HG02840 (cell line): ENCODE results near the gene SLK.

Experiments
- ATAC-seq: cut with Tn5 transposase; IDR thresholded peaks from one replicate; pipeline ENCODE4 v1.9.1; 2021; ENCODE audit warnings: mild to moderate bottlenecking, moderate library complexity, moderate number of reproducible peaks; ENCODE audit not compliant: unreplicated experiment, low FRiP score

SLK gene

GRCh38 chr10:104045151-104046089, 78.5 kb downstream of the SLK start:
- ATAC-seq, result no peak

GRCh38 chr10:104046651-104047050, 79.7 kb downstream of the SLK start:
- no peak for ATAC-seq

- ATAC-seq, result no peak
Observed at GRCh38 chr10:104049504-104050250, 82.7 kb downstream of the SLK start.

- no peak for ATAC-seq
Observed at GRCh38 chr10:104052431-104052830, 85.5 kb downstream of the SLK start.

- no peak for ATAC-seq
Observed at GRCh38 chr10:104053201-104053600, 86.3 kb downstream of the SLK start.

GRCh38 chr10:104054430-104054829, 87.5 kb downstream of the SLK start:
- no peak for ATAC-seq

GRCh38 chr10:104056619-104057273, 89.8 kb downstream of the SLK start:
- ATAC-seq, result no peak

- no peak for ATAC-seq
Observed at GRCh38 chr10:104057717-104058116, 90.8 kb downstream of the SLK start.

- ATAC-seq, result no peak
Observed at GRCh38 chr10:104059364-104059763, 92.4 kb downstream of the SLK start.

- no peak for ATAC-seq
Observed at GRCh38 chr10:104061196-104061595, 94.3 kb downstream of the SLK start.

GRCh38 chr10:104065748-104066147, 98.8 kb downstream of the SLK start:
- no peak for ATAC-seq

GRCh38 chr10:104066945-104067344, 100.0 kb downstream of the SLK start:
- no peak for ATAC-seq

GRCh38 chr10:104067525-104067924, 100.6 kb downstream of the SLK start:
- no peak for ATAC-seq

GRCh38 chr10:104069613-104070012, 102.7 kb downstream of the SLK start:
- no peak for ATAC-seq

- ATAC-seq, result no peak
Observed at GRCh38 chr10:104072786-104073185, 105.8 kb downstream of the SLK start.

GRCh38 chr10:104074505-104074904, 107.6 kb downstream of the SLK start:
- ATAC-seq, result no peak

GRCh38 chr10:104076743-104077160, 109.8 kb downstream of the SLK start:
- ATAC-seq, result no peak

GRCh38 chr10:104077247-104077646, 110.3 kb downstream of the SLK start:
- no peak for ATAC-seq

GRCh38 chr10:104077663-104078151, 110.8 kb downstream of the SLK start:
- no peak for ATAC-seq
